ENCODE results near the gene MYL7. TPM values are rescaled to one million over a fixed set of nuclear protein-coding genes. Genes with fewer than 3 reads are reported as not detected.
"Not testable (repeated sequence)": the region's sequence is repeated elsewhere in the genome, so short reads cannot be mapped to it uniquely, and the experiment has no call there.

The MYL7 gene
- total RNA-seq, 2 experiments from 2014 or later = not detected

GRCh38 chr7:44176486-44176885 lies 35.4 kb upstream of the MYL7 start:
- no peaks in the 10 kb centered on the region for H3K36me3 ChIP-seq (ENCODE audit: insufficient read depth, low read length)
- no peak overlapping the region for H3K27ac ChIP-seq (ENCODE audit: low read depth, low read length, poor library complexity, severe bottlenecking)
- H3K4me2 ChIP-seq (ENCODE audit: low read length) = no peak overlapping the region
- H3K9me3 ChIP-seq (ENCODE audit: low read length) = no peaks in the 10 kb centered on the region
- no peak overlapping the region for H3K4me3 ChIP-seq (ENCODE audit: low read depth, low read length, poor library complexity, severe bottlenecking)
- TF ChIP-seq EZH2phosphoT487 (IDR thresholded peaks at IDR 0.05; ENCODE audit: borderline replicate concordance, low read depth, low read length) = no peak
- TF ChIP-seq CTCF (conservative IDR thresholded peaks at IDR 0.05; ENCODE audit: low read length) = no peak
- H3K4me1 ChIP-seq (ENCODE audit: insufficient read depth, low read length, poor library complexity, severe bottlenecking) = no peaks in the 10 kb centered on the region
- H3K9me2 ChIP-seq (ENCODE audit: insufficient read depth, low read length) = no peaks in the 10 kb centered on the region
- no peaks in the 10 kb centered on the region for H3K79me2 ChIP-seq (ENCODE audit: insufficient read depth, low read depth, low read length)
- no peak overlapping the region for H2AFZ ChIP-seq (ENCODE audit: low read length)
- CTCF ChIA-PET (ENCODE audit: unreplicated experiment) = no interaction called here
- no peak for DNase-seq (ENCODE audit: low spot score)
- POLR2A ChIA-PET = no interaction called here
- no peaks in the 10 kb centered on the region for H4K20me1 ChIP-seq (ENCODE audit: insufficient read depth, low read length)
- no TSS peak for BruUV-seq (replicated peaks)
- intact Hi-C loops (cut with micrococcal nuclease; ENCODE audit: unreplicated experiment) = no loop called here

GRCh38 chr7:44175730-44176129 lies 34.6 kb upstream of the MYL7 start:
- no peaks in the 10 kb centered on the region for H3K9me2 ChIP-seq (ENCODE audit: insufficient read depth, low read length)
- no peak overlapping the region for H3K4me2 ChIP-seq (ENCODE audit: low read length)
- intact Hi-C loops (cut with micrococcal nuclease; ENCODE audit: unreplicated experiment) = no loop called here
- no peaks in the 10 kb centered on the region for H3K79me2 ChIP-seq (ENCODE audit: insufficient read depth, low read depth, low read length)
- CTCF ChIA-PET (ENCODE audit: unreplicated experiment) = no interaction called here
- H3K36me3 ChIP-seq (ENCODE audit: insufficient read depth, low read length) = no peaks in the 10 kb centered on the region
- H3K4me1 ChIP-seq (ENCODE audit: insufficient read depth, low read length, poor library complexity, severe bottlenecking) = no peaks in the 10 kb centered on the region
- H4K20me1 ChIP-seq (ENCODE audit: insufficient read depth, low read length) = no peaks in the 10 kb centered on the region
- H3K27ac ChIP-seq (ENCODE audit: low read depth, low read length, poor library complexity, severe bottlenecking) = no peak overlapping the region
- H2AFZ ChIP-seq (ENCODE audit: low read length) = no peak overlapping the region
- no peaks in the 10 kb centered on the region for H3K9me3 ChIP-seq (ENCODE audit: low read length)
- no peak overlapping the region for H3K4me3 ChIP-seq (ENCODE audit: low read depth, low read length, poor library complexity, severe bottlenecking)
- no peak for TF ChIP-seq EZH2phosphoT487 (IDR thresholded peaks at IDR 0.05; ENCODE audit: borderline replicate concordance, low read depth, low read length)
- TF ChIP-seq CTCF (conservative IDR thresholded peaks at IDR 0.05; ENCODE audit: low read length) = no peak
- DNase-seq (ENCODE audit: low spot score) = no peak
- BruUV-seq (replicated peaks) = no TSS peak
- POLR2A ChIA-PET = no interaction called here

- DNase-seq (ENCODE audit: low spot score); BruUV-seq (replicated peaks); intact Hi-C loops (cut with micrococcal nuclease; ENCODE audit: unreplicated experiment); H3K4me3 ChIP-seq (ENCODE audit: low read depth, low read length, poor library complexity, severe bottlenecking); H4K20me1 ChIP-seq (ENCODE audit: insufficient read depth, low read length); H3K4me2 ChIP-seq (ENCODE audit: low read length); CTCF ChIA-PET (ENCODE audit: unreplicated experiment); H3K27ac ChIP-seq (ENCODE audit: low read depth, low read length, poor library complexity, severe bottlenecking); H3K79me2 ChIP-seq (ENCODE audit: insufficient read depth, low read depth, low read length); H2AFZ ChIP-seq (ENCODE audit: low read length); POLR2A ChIA-PET; H3K9me2 ChIP-seq (ENCODE audit: insufficient read depth, low read length); H3K9me3 ChIP-seq (ENCODE audit: low read length); H3K36me3 ChIP-seq (ENCODE audit: insufficient read depth, low read length); H3K4me1 ChIP-seq (ENCODE audit: insufficient read depth, low read length, poor library complexity, severe bottlenecking): not testable (repeated sequence)
Measured at GRCh38 chr7:44174694-44174948, 33.5 kb upstream of the MYL7 start.
